ENCODE measurements around the gene VSTM4.
A peak's percentile ranks its signal among the peaks of the same experiment; 100 is the strongest.

VSTM4 gene

GRCh38 chr10:49040601-49041000 lies 74.7 kb downstream of the VSTM4 start:
- no peak for DNase-seq (ENCODE audit: low spot score)

GRCh38 chr10:49039409-49039808 lies 75.9 kb downstream of the VSTM4 start:
- DNase-seq (ENCODE audit: low spot score) = no peak

- no peak for DNase-seq (ENCODE audit: low spot score)
Observed at GRCh38 chr10:49038711-49039110, 76.6 kb downstream of the VSTM4 start.

GRCh38 chr10:49037187-49037586 lies 78.1 kb downstream of the VSTM4 start:
- DNase-seq (ENCODE audit: low spot score) = no peak

GRCh38 chr10:49036638-49037037 lies 78.7 kb downstream of the VSTM4 start:
- DNase-seq (ENCODE audit: low spot score) = no peak

- DNase-seq (ENCODE audit: low spot score) = no peak
Observed at GRCh38 chr10:49035920-49036319, 79.4 kb downstream of the VSTM4 start.

- DNase-seq (ENCODE audit: low spot score) = no peak
Observed at GRCh38 chr10:49034925-49035324, 80.4 kb downstream of the VSTM4 start.

GRCh38 chr10:49033939-49034338 lies 81.4 kb downstream of the VSTM4 start:
- no peak for DNase-seq (ENCODE audit: low spot score)

GRCh38 chr10:49029666-49030065 lies 85.7 kb downstream of the VSTM4 start:
- DNase-seq (ENCODE audit: low spot score) = no peak

- no peak for DNase-seq (ENCODE audit: low spot score)
Observed at GRCh38 chr10:49028639-49029038, 86.7 kb downstream of the VSTM4 start.

- DNase-seq (ENCODE audit: low spot score) = no peak
Observed at GRCh38 chr10:49025347-49025983, 89.9 kb downstream of the VSTM4 start.

- no peak for DNase-seq (ENCODE audit: low spot score)
Observed at GRCh38 chr10:49024484-49024883, 90.8 kb downstream of the VSTM4 start.

GRCh38 chr10:49023752-49024151 lies 91.6 kb downstream of the VSTM4 start:
- DNase-seq (ENCODE audit: low spot score) = no peak

GRCh38 chr10:49023071-49023470 lies 92.3 kb downstream of the VSTM4 start:
- no peak for DNase-seq (ENCODE audit: low spot score)

GRCh38 chr10:49021685-49022084 lies 93.6 kb downstream of the VSTM4 start:
- no peak for DNase-seq (ENCODE audit: low spot score)

- no peak for DNase-seq (ENCODE audit: low spot score)
Observed at GRCh38 chr10:49015700-49016099, 99.6 kb downstream of the VSTM4 start.

GRCh38 chr10:49012603-49013002 lies 102.7 kb downstream of the VSTM4 start:
- DNase-seq (ENCODE audit: low spot score) = no peak

- no peak for DNase-seq (ENCODE audit: low spot score)
Observed at GRCh38 chr10:49011756-49012155, 103.6 kb downstream of the VSTM4 start.

- no peak for DNase-seq (ENCODE audit: low spot score)
Observed at GRCh38 chr10:49010865-49011264, 104.5 kb downstream of the VSTM4 start.

GRCh38 chr10:49010295-49010694 lies 105.0 kb downstream of the VSTM4 start:
- peak; percentile 16 for DNase-seq (ENCODE audit: low spot score)

GRCh38 chr10:49009199-49009979 lies 105.9 kb downstream of the VSTM4 start:
- DNase-seq (ENCODE audit: low spot score) = no peak

- no peak for DNase-seq (ENCODE audit: low spot score)
Observed at GRCh38 chr10:49008505-49009198, 106.7 kb downstream of the VSTM4 start.

GRCh38 chr10:49008091-49008490 lies 107.2 kb downstream of the VSTM4 start:
- no peak for DNase-seq (ENCODE audit: low spot score)
